Stimulated activated memory B cell treated with anti-CD40 and anti-IgM and Interleukin-4, amounts not matched to agents 10 μg/mL and 1 μg/mL and 100 μg/mL, for 72 hours (primary cell): ENCODE measurements around the gene GINS2.

ENCODE experiments used
- ATAC-seq: fragments of 150-1000 bp; cut with Tn5 transposase; 2 replicates; pipeline ENCODE4 v1.10.0; 2021
- H3K27ac Mint-ChIP-seq: one replicate; pipeline ENCODE4 v1.8.0; 2022; ENCODE audit warnings: mild to moderate bottlenecking, mixed read lengths
- H3K27me3 Mint-ChIP-seq: one replicate; pipeline ENCODE4 v1.8.0; 2022; ENCODE audit warnings: mixed read lengths
- H3K36me3 Mint-ChIP-seq: one replicate; pipeline ENCODE4 v1.8.0; 2022; ENCODE audit warnings: mixed read lengths
- H3K4me1 Mint-ChIP-seq: one replicate; pipeline ENCODE4 v1.8.0; 2022; ENCODE audit warnings: mixed read lengths
- H3K4me3 Mint-ChIP-seq: one replicate; pipeline ENCODE4 v1.8.0; 2022; ENCODE audit warnings: mild to moderate bottlenecking, moderate library complexity, mixed read lengths
- H3K9me3 Mint-ChIP-seq: one replicate; pipeline ENCODE4 v1.8.0; 2022; ENCODE audit warnings: mixed read lengths

The GINS2 gene

GRCh38 chr16:85659336-85659735 is 29.4 kb downstream of the GINS2 start:
- ATAC-seq, result no peak
- Mint-ChIP-seq H3K27ac (peak overlapping the region; percentile 9), H3K4me3 (no peak overlapping the region), H3K4me1 (peaks cover 7% of the 10 kb centered on the region), H3K36me3 (peaks cover 46% of the 10 kb centered on the region), H3K27me3 (no peaks in the 10 kb centered on the region), H3K9me3 (no peaks in the 10 kb centered on the region)

- ATAC-seq, result no peak
- H3K4me1 Mint-ChIP-seq, result peaks cover 7% of the 10 kb centered on the region
- H3K9me3 Mint-ChIP-seq, result no peaks in the 10 kb centered on the region
- no peaks in the 10 kb centered on the region for H3K27me3 Mint-ChIP-seq
- peak overlapping the region; percentile 9 for H3K27ac Mint-ChIP-seq
- peaks cover 46% of the 10 kb centered on the region for H3K36me3 Mint-ChIP-seq
- H3K4me3 Mint-ChIP-seq, result no peak overlapping the region
These were observed 30.0 kb downstream of the GINS2 start for GRCh38 chr16:85658504-85659326.

DNA sequence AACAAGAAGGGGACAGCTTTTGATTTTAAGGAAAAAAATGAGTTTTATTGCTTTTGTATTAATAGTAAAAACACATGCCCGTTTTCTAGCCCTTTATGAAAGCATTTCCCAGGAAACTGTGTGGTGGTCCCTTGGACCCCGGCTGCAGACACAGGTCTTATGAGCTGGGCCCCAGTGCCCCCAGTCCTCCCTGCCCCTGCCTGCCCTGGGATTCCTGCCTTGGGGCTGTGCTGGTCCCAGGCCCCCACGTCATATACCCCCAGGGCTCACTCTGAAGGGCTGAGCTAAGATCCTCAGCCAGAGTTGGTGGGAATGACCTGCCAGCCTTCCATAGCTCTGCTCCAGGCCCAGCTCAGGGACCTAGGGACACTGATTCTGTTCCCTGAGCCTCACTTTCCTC is 30.8 kb downstream of the GINS2 start:
- no peak overlapping the region for H3K4me3 Mint-ChIP-seq
- H3K9me3 Mint-ChIP-seq, result no peaks in the 10 kb centered on the region
- H3K27ac Mint-ChIP-seq, result no peak overlapping the region
- H3K4me1 Mint-ChIP-seq, result peaks cover 7% of the 10 kb centered on the region
- H3K27me3 Mint-ChIP-seq, result no peaks in the 10 kb centered on the region
- ATAC-seq, result no peak
- peaks cover 41% of the 10 kb centered on the region for H3K36me3 Mint-ChIP-seq

GRCh38 chr16:85657267-85657650 is 31.5 kb downstream of the GINS2 start:
- H3K27me3 Mint-ChIP-seq, result no peaks in the 10 kb centered on the region
- H3K36me3 Mint-ChIP-seq, result peaks cover 40% of the 10 kb centered on the region
- no peak overlapping the region for H3K4me3 Mint-ChIP-seq
- no peak overlapping the region for H3K27ac Mint-ChIP-seq
- no peaks in the 10 kb centered on the region for H3K9me3 Mint-ChIP-seq
- ATAC-seq, result no peak
- peaks cover 10% of the 10 kb centered on the region for H3K4me1 Mint-ChIP-seq

DNA sequence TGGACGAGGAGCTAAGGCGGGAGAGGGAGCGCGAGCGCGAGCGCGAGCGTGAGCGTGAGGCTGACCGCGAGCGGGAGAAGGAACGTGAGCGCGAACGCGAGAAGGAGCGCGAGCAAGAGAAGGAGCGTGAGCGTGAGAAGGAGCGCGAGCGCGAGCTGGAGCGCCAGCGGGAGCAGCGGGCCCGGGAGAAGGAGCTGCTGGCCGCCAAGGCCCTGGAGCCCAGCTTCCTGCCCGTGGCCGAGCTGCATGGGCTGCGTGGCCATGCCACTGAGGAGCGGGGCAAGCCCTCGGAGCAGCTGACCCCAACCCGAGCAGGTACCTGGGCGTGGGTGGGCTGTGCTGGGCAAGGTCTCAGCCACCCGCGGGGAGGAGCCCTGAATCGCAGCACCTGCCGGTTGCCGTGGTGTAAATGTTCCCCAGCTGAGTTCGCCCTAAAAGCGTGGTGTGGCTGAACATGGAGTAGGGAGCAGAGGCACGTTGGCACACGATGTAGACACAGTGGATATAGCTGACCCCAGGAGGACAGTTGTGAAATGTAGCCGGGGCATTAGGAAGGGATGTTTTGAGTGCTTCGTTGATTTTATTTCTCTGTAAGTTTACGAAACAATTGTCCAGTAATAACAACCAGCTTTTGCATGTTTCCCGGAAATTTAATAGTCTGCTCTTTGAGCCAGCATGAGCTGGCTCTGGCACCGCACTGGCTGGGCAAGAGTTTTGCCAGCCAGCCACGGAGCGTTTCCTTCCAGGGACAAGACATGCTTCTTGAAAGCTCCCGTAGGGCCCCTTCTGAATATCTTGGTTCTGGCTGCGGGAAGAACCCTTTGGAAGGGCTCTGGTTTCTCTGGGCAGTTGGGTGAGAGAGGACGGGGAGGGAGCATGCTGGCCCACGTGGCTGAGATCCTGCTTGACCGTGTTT is 32.1 kb downstream of the GINS2 start:
- H3K27me3 Mint-ChIP-seq, result no peaks in the 10 kb centered on the region
- H3K9me3 Mint-ChIP-seq, result no peaks in the 10 kb centered on the region
- peaks cover 14% of the 10 kb centered on the region for H3K4me1 Mint-ChIP-seq
- H3K36me3 Mint-ChIP-seq, result peaks cover 39% of the 10 kb centered on the region
- no peak for ATAC-seq
- no peak overlapping the region for H3K27ac Mint-ChIP-seq
- H3K4me3 Mint-ChIP-seq, result no peak overlapping the region

- ATAC-seq, result no peak
- Mint-ChIP-seq H3K27me3 (no peaks in the 10 kb centered on the region), H3K27ac (no peak overlapping the region), H3K9me3 (no peaks in the 10 kb centered on the region), H3K36me3 (peaks cover 39% of the 10 kb centered on the region), H3K4me1 (peaks cover 14% of the 10 kb centered on the region), H3K4me3 (no peak overlapping the region)
These were observed 33.3 kb downstream of the GINS2 start for GRCh38 chr16:85655216-85656129.

DNA sequence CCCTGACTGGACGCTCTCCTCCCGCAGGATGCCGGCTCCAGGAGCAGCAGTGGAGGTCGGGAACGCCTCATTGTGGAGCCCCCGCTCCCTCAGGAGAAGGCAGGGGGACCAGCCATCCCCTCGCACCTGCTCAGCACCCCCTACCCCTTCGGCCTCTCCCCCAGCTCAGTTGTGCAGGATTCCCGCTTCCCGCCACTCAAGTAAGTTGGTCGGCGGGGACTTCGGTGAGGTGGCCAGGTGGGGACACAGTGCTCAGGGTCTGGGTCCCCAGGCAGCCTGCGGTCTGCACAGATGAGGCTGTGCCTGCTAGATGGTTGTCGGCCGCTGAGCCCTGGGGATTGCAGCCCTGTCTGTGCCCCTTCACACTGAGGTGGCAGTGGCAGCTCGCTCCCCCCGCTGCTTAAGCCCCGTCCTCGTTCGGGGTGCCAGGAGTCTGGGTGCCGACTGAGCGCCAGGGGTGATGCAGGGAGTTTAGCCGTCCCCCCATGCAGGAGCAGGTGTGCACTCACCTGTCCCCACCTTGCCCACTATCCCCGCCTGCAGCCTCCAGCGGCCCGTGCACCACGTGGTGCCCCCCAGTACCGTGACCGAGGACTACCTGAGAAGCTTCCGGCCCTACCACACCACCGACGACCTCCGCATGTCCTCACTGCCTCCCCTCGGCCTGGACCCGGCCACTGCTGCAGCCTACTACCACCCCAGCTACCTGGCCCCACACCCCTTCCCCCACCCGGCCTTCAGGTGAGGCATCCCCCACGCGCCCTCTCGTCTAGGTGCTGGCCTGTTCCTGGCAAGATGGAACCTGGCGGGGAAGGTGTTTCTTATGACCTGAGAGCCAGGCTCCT is 34.3 kb downstream of the GINS2 start:
- Mint-ChIP-seq H3K36me3 (peaks cover 33% of the 10 kb centered on the region), H3K4me3 (no peak overlapping the region), H3K4me1 (peaks cover 7% of the 10 kb centered on the region), H3K27ac (no peak overlapping the region), H3K9me3 (no peaks in the 10 kb centered on the region), H3K27me3 (no peaks in the 10 kb centered on the region)
- no peak for ATAC-seq

DNA sequence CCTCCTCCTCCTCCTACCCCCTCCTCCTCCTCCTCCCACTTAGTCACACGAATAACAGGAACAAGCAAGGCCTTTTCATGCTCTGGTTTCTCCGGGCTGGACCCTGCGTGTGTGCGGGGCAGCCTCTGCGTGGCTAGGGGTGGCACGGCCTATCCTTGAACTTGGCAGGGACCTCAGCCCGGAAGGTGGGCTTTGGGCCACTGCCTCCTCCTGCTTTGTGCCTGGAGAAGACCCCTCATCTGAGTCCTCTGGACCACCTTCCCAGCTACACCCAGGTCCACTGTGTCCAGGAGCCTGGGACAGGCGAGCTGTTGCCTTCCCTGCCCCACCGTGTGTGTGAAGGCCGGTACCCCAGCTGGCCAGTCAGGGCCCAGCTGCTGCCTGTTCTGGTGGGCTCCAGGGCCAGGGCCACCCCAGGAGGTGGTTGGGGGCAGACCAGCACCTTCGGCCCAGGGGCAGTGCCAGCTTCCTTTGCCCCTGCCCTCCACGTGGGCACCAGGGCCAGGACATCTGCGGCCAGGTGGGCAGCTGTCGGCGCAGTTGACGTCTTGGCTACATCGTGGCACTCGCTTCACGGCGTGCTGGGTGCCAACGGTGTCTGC is 35.4 kb downstream of the GINS2 start:
- peaks cover 33% of the 10 kb centered on the region for H3K36me3 Mint-ChIP-seq
- H3K27me3 Mint-ChIP-seq, result no peaks in the 10 kb centered on the region
- H3K4me3 Mint-ChIP-seq, result no peak overlapping the region
- H3K4me1 Mint-ChIP-seq, result peaks cover 7% of the 10 kb centered on the region
- H3K27ac Mint-ChIP-seq, result no peak overlapping the region
- H3K9me3 Mint-ChIP-seq, result no peaks in the 10 kb centered on the region
- ATAC-seq, result no peak

DNA sequence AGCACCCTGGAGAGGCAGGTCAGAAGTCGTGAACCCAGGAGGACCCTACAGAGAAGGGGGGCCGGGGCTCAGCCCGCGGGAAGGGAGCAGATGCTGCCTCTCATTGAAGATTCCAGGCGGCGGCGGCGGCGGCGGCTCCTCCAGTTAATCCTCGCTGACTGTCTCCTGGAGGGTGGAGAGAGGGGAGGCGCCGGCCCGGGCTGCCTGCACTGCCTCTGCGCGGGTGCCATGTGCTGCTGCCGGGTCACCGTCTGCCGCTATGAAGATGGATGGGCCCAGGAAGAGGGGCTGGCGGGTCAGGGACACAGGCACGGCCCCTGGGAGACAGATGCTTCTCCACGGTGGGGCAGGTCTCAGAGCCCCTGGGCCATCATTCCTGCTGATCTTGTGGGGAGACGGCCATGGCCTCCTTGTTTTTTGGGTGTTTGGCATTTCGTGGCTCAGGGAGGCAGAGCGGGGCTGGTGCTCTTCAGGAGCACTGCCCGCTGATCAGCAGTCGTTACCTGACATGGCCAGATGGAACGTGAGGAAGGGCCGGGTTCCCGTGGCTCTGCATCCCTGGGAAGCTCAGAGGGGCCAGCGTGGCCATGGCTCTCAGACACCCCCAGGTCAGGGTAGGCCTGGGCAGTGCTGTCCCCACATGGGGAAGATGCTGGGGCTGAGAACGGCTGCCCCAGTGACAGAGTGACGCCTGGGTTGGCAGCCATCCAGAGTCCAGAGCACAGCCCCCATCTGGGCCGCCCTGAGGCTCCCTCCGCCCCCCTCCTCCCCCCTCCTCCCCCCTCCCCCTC is 36.1 kb downstream of the GINS2 start:
- Mint-ChIP-seq H3K27ac (peak overlapping the region; percentile 61), H3K27me3 (no peaks in the 10 kb centered on the region), H3K4me3 (no peak overlapping the region), H3K4me1 (peaks cover 7% of the 10 kb centered on the region), H3K9me3 (no peaks in the 10 kb centered on the region), H3K36me3 (peaks cover 30% of the 10 kb centered on the region)
- ATAC-seq, result peak; percentile 35

DNA sequence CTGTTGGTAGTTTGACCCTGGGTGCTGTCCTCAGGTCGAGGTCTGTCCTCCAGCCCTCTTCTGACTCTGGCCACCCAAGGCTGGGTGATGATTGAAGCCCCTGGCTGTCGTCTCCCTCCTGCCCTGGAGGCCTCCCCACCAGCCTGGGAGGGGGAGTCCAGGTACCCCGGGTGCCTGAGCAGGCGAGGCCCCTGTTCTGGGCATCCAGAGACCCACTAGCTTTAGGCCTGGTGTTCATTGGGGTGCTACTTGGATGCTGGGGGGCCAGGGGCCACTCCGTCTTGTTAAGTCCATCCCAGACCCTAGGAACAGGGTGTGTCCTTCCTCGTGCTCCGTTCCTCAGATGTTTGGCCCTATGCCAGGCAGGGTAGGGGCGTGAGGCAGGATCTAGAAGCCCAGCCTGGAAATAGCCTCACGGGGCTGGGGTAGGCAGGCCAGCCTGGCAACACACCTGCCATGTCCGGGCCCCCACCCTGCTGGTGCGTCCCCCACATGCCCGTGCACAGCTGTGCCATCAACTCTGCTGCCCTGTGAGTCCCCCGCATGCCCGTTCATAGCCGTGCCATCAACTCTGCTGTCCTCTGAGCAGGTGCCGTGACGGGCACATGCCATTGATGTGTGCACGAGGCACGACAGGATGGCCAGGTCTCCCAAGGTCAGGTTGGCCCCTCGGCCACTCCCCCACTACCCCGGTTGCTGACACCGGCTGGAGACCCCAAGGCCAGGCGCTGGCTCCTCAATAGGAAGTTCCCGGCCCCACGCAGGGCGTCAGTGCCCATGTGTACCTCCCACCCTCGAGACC is 36.9 kb downstream of the GINS2 start:
- H3K9me3 Mint-ChIP-seq, result no peaks in the 10 kb centered on the region
- H3K4me3 Mint-ChIP-seq, result no peak overlapping the region
- ATAC-seq, result no peak
- peaks cover 13% of the 10 kb centered on the region for H3K4me1 Mint-ChIP-seq
- no peaks in the 10 kb centered on the region for H3K27me3 Mint-ChIP-seq
- peak overlapping the region; percentile 61 for H3K27ac Mint-ChIP-seq
- peaks cover 23% of the 10 kb centered on the region for H3K36me3 Mint-ChIP-seq

DNA sequence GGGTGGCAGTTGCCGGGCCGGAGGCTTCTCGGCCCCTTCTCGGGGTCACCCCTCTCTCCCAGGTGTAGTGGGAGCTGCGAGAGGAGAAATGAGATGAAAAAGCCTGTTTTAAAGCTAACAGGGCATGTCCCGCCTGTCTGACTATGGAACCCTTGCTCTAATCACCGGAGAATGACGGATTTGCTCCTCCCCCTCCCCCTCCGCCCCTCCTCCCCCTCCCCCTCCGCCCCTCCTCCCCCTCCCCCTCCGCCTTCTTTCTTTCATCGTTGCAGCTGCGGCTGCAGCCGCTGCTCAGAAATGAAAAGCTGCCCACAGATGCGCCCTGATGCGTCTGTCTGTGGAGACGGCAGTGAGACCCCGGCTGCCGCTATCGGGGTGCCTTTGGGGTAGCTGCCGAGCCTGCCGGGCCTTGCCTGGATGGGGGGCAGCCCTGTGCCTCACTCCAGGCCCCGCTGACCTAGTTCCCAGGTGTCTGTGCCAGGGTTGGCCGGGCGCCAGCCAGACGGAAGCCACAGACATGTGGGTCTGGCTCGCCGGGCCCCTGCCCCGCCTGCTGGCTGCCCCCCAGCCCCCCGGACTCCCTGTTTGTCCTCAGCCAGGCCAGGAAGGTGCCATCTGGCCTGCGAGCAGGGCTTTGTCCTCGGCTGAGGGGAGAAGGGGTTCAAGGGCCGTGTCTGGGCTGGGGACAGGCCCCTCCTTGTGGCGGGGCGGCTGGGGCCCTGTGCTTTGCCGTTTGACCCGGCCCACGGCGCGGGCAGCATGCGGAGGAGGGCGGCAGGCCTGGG is 37.7 kb downstream of the GINS2 start:
- Mint-ChIP-seq H3K27me3 (no peaks in the 10 kb centered on the region), H3K4me3 (no peak overlapping the region), H3K9me3 (no peaks in the 10 kb centered on the region), H3K4me1 (peaks cover 17% of the 10 kb centered on the region), H3K36me3 (peaks cover 17% of the 10 kb centered on the region), H3K27ac (no peak overlapping the region)
- ATAC-seq, result no peak

GRCh38 chr16:85650135-85650843 is 38.5 kb downstream of the GINS2 start:
- ATAC-seq, result no peak
- H3K4me3 Mint-ChIP-seq, result no peak overlapping the region

More at GRCh38 chr16:85650135-85650843, 38.5 kb downstream of the GINS2 start:
- no peaks in the 10 kb centered on the region for H3K9me3 Mint-ChIP-seq
- no peaks in the 10 kb centered on the region for H3K27me3 Mint-ChIP-seq
- H3K27ac Mint-ChIP-seq, result no peak overlapping the region
- peaks cover 11% of the 10 kb centered on the region for H3K36me3 Mint-ChIP-seq
- peaks cover 17% of the 10 kb centered on the region for H3K4me1 Mint-ChIP-seq
